ENCODE results near the gene CBFB. TPM values are rescaled to one million over a fixed set of nuclear protein-coding genes. Genes with fewer than 3 reads are reported as not detected.

CBFB gene
- total and polyA plus RNA-seq, 9 of the 15 experiments (the other 6 are each of a cell fraction or from before 2014, with no cell fraction given) = 22.0 to 112 (median 66.5) TPM

- no peak for TF ChIP-seq STAT6 (CRISPR knock-in tag; IDR thresholded peaks at IDR 0.05)
- peak; percentile 28; the same call in 1 of the 2 replicates for TF ChIP-seq ZSCAN29 (IDR thresholded peaks at IDR 0.05)
- TF ChIP-seq TOE1 (IDR thresholded peaks at IDR 0.05; ENCODE audit: borderline replicate concordance) = no peak; the same call in 1 of the 2 replicates
- TF ChIP-seq TOE1 (CRISPR knock-in tag; IDR thresholded peaks at IDR 0.05; ENCODE audit: borderline replicate concordance, low read depth) = no peak
- no peak for TF ChIP-seq NFXL1 (CRISPR knock-in tag; IDR thresholded peaks at IDR 0.05)
- 0 out of 3 replicates have a peak, but pooled peaks of 1 of the 2 experiments have one; percentile 8 for TF ChIP-seq CBX3 (IDR thresholded peaks at IDR 0.05; ENCODE audit: borderline replicate concordance in 1 of 2, low read length in 2 of 2)
- TF ChIP-seq NFYB (IDR thresholded peaks at IDR 0.05; ENCODE audit: extremely low read depth, insufficient read length) = no peak
- TF ChIP-seq SNRNP70 (optimal IDR thresholded peaks at IDR 0.05; ENCODE audit: low read depth, low read length) = no peak
- peak in 1 of 2 experiments; percentile 59; a peak in 2 of 4 replicates for TF ChIP-seq NRF1 (conservative IDR thresholded peaks at IDR 0.05 in 1 of 2, IDR thresholded peaks at IDR 0.05 in 1 of 2)
- TF ChIP-seq FOXP4 (CRISPR knock-in tag; IDR thresholded peaks at IDR 0.05; ENCODE audit: borderline replicate concordance) = no peak
- TF ChIP-seq HLTF (IDR thresholded peaks at IDR 0.05) = no peak
- TF ChIP-seq HIVEP1 (CRISPR knock-in tag; IDR thresholded peaks at IDR 0.05) = no peak
- no peak; the same call in 1 of the 2 replicates for TF ChIP-seq AFF4 (CRISPR knock-in tag; IDR thresholded peaks at IDR 0.05)
- no peak for TF ChIP-seq ELF2 (CRISPR knock-in tag; IDR thresholded peaks at IDR 0.05)
- no peak for TF ChIP-seq HBP1 (CRISPR knock-in tag; IDR thresholded peaks at IDR 0.05)
- TF ChIP-seq ZFX (CRISPR knock-in tag; IDR thresholded peaks at IDR 0.05) = peak; percentile 65
- no peak for TF ChIP-seq ZNF316 (IDR thresholded peaks at IDR 0.05)
- no peak for TF ChIP-seq FOXP1 (CRISPR knock-in tag; IDR thresholded peaks at IDR 0.05)
Observed at GRCh38 chr16:67029254-67030096, 526 bp downstream of the CBFB start (continued).
